ENCODE results near the gene KCNH8. TPM values are rescaled to one million over a fixed set of nuclear protein-coding genes. Genes with fewer than 3 reads are reported as not detected.

Gene KCNH8
- total RNA-seq, 1 experiment from 2014 or later = not detected

GRCh38 chr3:19506171-19506570 is 357.9 kb downstream of the KCNH8 start:
- ChIA-PET POLR2A (no interaction called here), CTCF (no interaction called here)
- no peak overlapping the region for H3K27ac ChIP-seq (ENCODE audit: low read length)
- H3K9me3 ChIP-seq (ENCODE audit: control insufficient read depth, insufficient read depth, low read depth, low read length) = no peaks in the 10 kb centered on the region
- TF ChIP-seq CTCF (IDR thresholded peaks at IDR 0.05) (no peak), SIN3A (IDR thresholded peaks at IDR 0.05; ENCODE audit: borderline replicate concordance, insufficient read depth, low read depth, low read length) (no peak), REST (IDR thresholded peaks at IDR 0.05; ENCODE audit: insufficient read depth in 1 of 2, low read depth in 2 of 2, low read length in 1 of 2) (no peak), TCF7L2 (IDR thresholded peaks at IDR 0.05; ENCODE audit: low read depth, low read length) (no peak), POLR2AphosphoS5 (IDR thresholded peaks at IDR 0.05; ENCODE audit: low read depth, low read length) (no peak)
- H3K36me3 ChIP-seq (ENCODE audit: control insufficient read depth, insufficient read depth, low read length) = no peaks in the 10 kb centered on the region
- no peak overlapping the region for H3K4me3 ChIP-seq (ENCODE audit: low read depth in 2 of 2, low read length in 2 of 2)
- intact Hi-C loops (cut with micrococcal nuclease; ENCODE audit: unreplicated experiment) = no loop called here
- ATAC-seq (no peak), DNase-seq (ENCODE audit: low read depth, low spot score) (no peak)
- no TSS peak for BruUV-seq (replicated peaks)
- H3K27me3 ChIP-seq (ENCODE audit: control insufficient read depth, insufficient read depth, low read length) = no peaks in the 10 kb centered on the region
- in situ Hi-C loops (cut with HindIII; ENCODE audit: low pct_unique_long_range_greater_than_20kb, low sequenced_read_pairs) = no loop called here
- no peaks in the 10 kb centered on the region for H3K4me1 ChIP-seq (ENCODE audit: control insufficient read depth, insufficient read depth, low read length)

GRCh38 chr3:19522305-19522704 is 374.0 kb downstream of the KCNH8 start:
- DNase-seq (ENCODE audit: low read depth, low spot score) = no peak
- TF ChIP-seq POLR2AphosphoS5 (IDR thresholded peaks at IDR 0.05; ENCODE audit: low read depth, low read length) = no peak
- TF ChIP-seq CTCF (IDR thresholded peaks at IDR 0.05) = no peak
- no peak for TF ChIP-seq REST (IDR thresholded peaks at IDR 0.05; ENCODE audit: insufficient read depth in 1 of 2, low read depth in 2 of 2, low read length in 1 of 2)
- TF ChIP-seq SIN3A (IDR thresholded peaks at IDR 0.05; ENCODE audit: borderline replicate concordance, insufficient read depth, low read depth, low read length) = no peak
- TF ChIP-seq TCF7L2 (IDR thresholded peaks at IDR 0.05; ENCODE audit: low read depth, low read length) = no peak
- intact Hi-C loops (cut with micrococcal nuclease; ENCODE audit: unreplicated experiment) = no loop called here
- Histone ChIP-seq H3K27me3 (ENCODE audit: control insufficient read depth, insufficient read depth, low read length) (no peaks in the 10 kb centered on the region), H3K4me1 (ENCODE audit: control insufficient read depth, insufficient read depth, low read length) (no peaks in the 10 kb centered on the region), H3K9me3 (ENCODE audit: control insufficient read depth, insufficient read depth, low read depth, low read length) (no peaks in the 10 kb centered on the region), H3K36me3 (ENCODE audit: control insufficient read depth, insufficient read depth, low read length) (no peaks in the 10 kb centered on the region), H3K27ac (ENCODE audit: low read length) (no peak overlapping the region), H3K4me3 (ENCODE audit: low read depth in 2 of 2, low read length in 2 of 2) (no peak overlapping the region)
- CTCF ChIA-PET = no interaction called here
- no TSS peak for BruUV-seq (replicated peaks)
- in situ Hi-C loops (cut with HindIII; ENCODE audit: low pct_unique_long_range_greater_than_20kb, low sequenced_read_pairs) = no loop called here
- POLR2A ChIA-PET = no interaction called here
- no peak for ATAC-seq

Measured in Panc1 (cell line).